ENCODE results near the gene CCDC190. TPM values are rescaled to one million over a fixed set of nuclear protein-coding genes. Genes with fewer than 3 reads are reported as not detected.

The CCDC190 gene
- total and polyA plus RNA-seq, 2 of the 4 experiments (the other 2 are of a cell fraction), result 0.10 to 0.36 TPM

GRCh38 chr1:162822391-162823200 lies 38.4 kb downstream of the CCDC190 start:
- Histone ChIP-seq H2BK15ac (ENCODE audit: low read depth, low read length) (no peak overlapping the region), H3K4me1 (ENCODE audit: control insufficient read depth, insufficient read depth, low read length) (peaks cover 5% of the 10 kb centered on the region), H4K91ac (ENCODE audit: insufficient read depth, low read depth, low read length) (no peak overlapping the region), H4K20me1 (ENCODE audit: insufficient read depth, low read length) (no peaks in the 10 kb centered on the region), H3K27ac (ENCODE audit: insufficient read depth, low read length) (no peak overlapping the region; the same call in 1 of the 2 replicates), H2AFZ (replicated peaks; ENCODE audit: low read length, poor library complexity) (peak overlapping the region; percentile 94), H3K14ac (replicated peaks; ENCODE audit: low read depth, low read length) (peak overlapping the region; percentile 59; the same call in 1 of the 2 replicates), H3K56ac (ENCODE audit: extremely low read depth, insufficient read depth, low read length) (no peak overlapping the region), H2BK20ac (ENCODE audit: low read depth, low read length) (no peak overlapping the region), H2BK120ac (ENCODE audit: low read depth, low read length) (no peak overlapping the region), H3K36me3 (ENCODE audit: control insufficient read depth, insufficient read depth, low read length) (no peaks in the 10 kb centered on the region), H3K4me2 (ENCODE audit: low read depth, low read length) (peak overlapping the region; percentile 99), H4K8ac (ENCODE audit: low read depth in 2 of 2, low read length in 2 of 2) (peak overlapping the region in 1 of 2 experiments; percentile 34; a peak in 1 of 4 replicates), H2BK5ac (ENCODE audit: low read depth, low read length, poor library complexity, severe bottlenecking) (no peak overlapping the region), H3K9me3 (ENCODE audit: control insufficient read depth, insufficient read depth, low read length) (no peaks in the 10 kb centered on the region), H3K27me3 (ENCODE audit: control insufficient read depth, insufficient read depth, low read length) (peaks cover 2% of the 10 kb centered on the region), H3K23ac (ENCODE audit: low read depth, low read length) (peak overlapping the region; percentile 69; the same call in 1 of the 2 replicates), H3K4me3 (ENCODE audit: insufficient read depth, low read depth, low read length) (peak overlapping the region; percentile 59), H4K5ac (ENCODE audit: low read depth, low read length) (no peak overlapping the region), H3K18ac (ENCODE audit: low read depth, low read length) (no peak overlapping the region), H3K9ac (ENCODE audit: low read depth, low read length) (0 out of 2 replicates have a peak overlapping the region, but pooled peaks have one; percentile 62), H2AK9ac (replicated peaks; ENCODE audit: low read depth, low read length, poor library complexity) (peak overlapping the region; percentile 4), H3K4ac (ENCODE audit: low read depth, low read length) (no peak overlapping the region; the same call in 1 of the 2 replicates), H3K79me1 (ENCODE audit: low read depth in 1 of 2, low read length in 2 of 2) (no peaks in the 10 kb centered on the region), H2AK5ac (ENCODE audit: low read depth, low read length) (0 out of 2 replicates have a peak overlapping the region, but pooled peaks have one; percentile 10), H3K9me1 (ENCODE audit: insufficient read depth, low read length) (no peaks in the 10 kb centered on the region)
- 4% methylated on average over 7 of the region's 44 CpGs; no CpG with 5 or more reads in 1 of the 2 experiments for WGBS, 2 experiments (ENCODE audit: extremely low coverage in 2 of 2, insufficient read length in 1 of 2)
- BruUV-seq (replicated peaks), result no TSS peak
- peak; percentile 80 for ATAC-seq (ENCODE audit: low read depth)
- dilution Hi-C loops (cut with HindIII; ENCODE audit: low sequenced_read_pairs, unreplicated experiment) (no loop called here), intact Hi-C loops (cut with micrococcal nuclease) (no loop called here), in situ Hi-C loops (cut with MboI; ENCODE audit: low sequenced_read_pairs) (no loop called here)
- DNase-seq, result no peak
- ChIA-PET CTCF (no interaction called here), POLR2A (ENCODE audit: unreplicated experiment) (no interaction called here)
- TF ChIP-seq RAD21 (IDR thresholded peaks at IDR 0.05; ENCODE audit: low read length), result no peak
- TF ChIP-seq MAFK (IDR thresholded peaks at IDR 0.05; ENCODE audit: low read depth, low read length), result no peak
- TF ChIP-seq RCOR1 (IDR thresholded peaks at IDR 0.05; ENCODE audit: insufficient replicate concordance, low read length), result no peak
- no peak for TF ChIP-seq FOS (IDR thresholded peaks at IDR 0.05; ENCODE audit: low read depth, low read length)
- TF ChIP-seq SMC3 (IDR thresholded peaks at IDR 0.05; ENCODE audit: low read depth, low read length), result no peak
- no peak for TF ChIP-seq USF2 (IDR thresholded peaks at IDR 0.05; ENCODE audit: low read depth, low read length)
- no peak for TF ChIP-seq ELK1 (IDR thresholded peaks at IDR 0.05; ENCODE audit: borderline replicate concordance, low read depth, low read length)
- TF ChIP-seq CEBPB (IDR thresholded peaks at IDR 0.05; ENCODE audit: low read depth, low read length), result no peak
- no peak for TF ChIP-seq BHLHE40 (IDR thresholded peaks at IDR 0.05; ENCODE audit: low read depth, low read length)
- TF ChIP-seq RFX5 (IDR thresholded peaks at IDR 0.05; ENCODE audit: low read depth, low read length), result no peak
- TF ChIP-seq CTCF (conservative IDR thresholded peaks at IDR 0.05; ENCODE audit: low read depth, low read length), result no peak
- no peak for TF ChIP-seq MXI1 (IDR thresholded peaks at IDR 0.05; ENCODE audit: borderline replicate concordance, low read depth, low read length)
- TF ChIP-seq NFE2L2 (IDR thresholded peaks at IDR 0.05; ENCODE audit: low read depth, low read length), result no peak
- TF ChIP-seq POLR2A (IDR thresholded peaks at IDR 0.05; ENCODE audit: low read depth, low read length), result no peak

Data from IMR-90 (cell line).